GM23248 (cell line): ENCODE results near the gene ASTN1.

ENCODE experiments used
- EZH2 ChIP-seq: fragments of 200-600 bp; sonication (generic); IDR thresholded peaks from 2 replicates; pipeline ENCODE4 v1.6.1; 2018; ENCODE audit warnings: antibody characterized with exemption, mild to moderate bottlenecking; ENCODE audit not compliant: insufficient read depth, poor library complexity, severe bottlenecking
- EZH2phosphoT487 ChIP-seq: fragments of 200-600 bp; sonication (generic); IDR thresholded peaks from 2 replicates; pipeline ENCODE4 v1.6.1; 2018; ENCODE audit warnings: antibody characterized with exemption, moderate library complexity, mild to moderate bottlenecking, low read depth; ENCODE audit not compliant: insufficient read depth

- TF ChIP-seq EZH2phosphoT487 (no peak), EZH2 (no peak)
Measured at GRCh38 chr1:176811511-176812288, 352.8 kb downstream of the ASTN1 start.
